Fibroblast of the aortic adventitia (primary cell): Measurements from ENCODE around the gene PPP2R3A. TPM values are rescaled to one million over a fixed set of nuclear protein-coding genes. Genes with fewer than 3 reads are reported as not detected.
A peak's percentile ranks its signal among the peaks of the same experiment; 100 is the strongest.

Experiments
- DNase-seq: peaks from one replicate; pipeline ENCODE4 v3.0.0-alpha.2; 2010; ENCODE audit warnings: low read depth
- H3K4me3 ChIP-seq: 2 replicates; pipeline ENCODE4 v1.5.1; 2011; ENCODE audit warnings: low read depth, mild to moderate bottlenecking, control low read depth, low read length, moderate library complexity
- total RNA-seq: library from RNA; depleted of rRNA; stranded (reverse); fragments of >200 nt; gene quantifications from 2 replicates; pipeline ENCODE4 v1.2.3, GENCODE V29; 2012; ENCODE audit warnings: low replicate concordance
- TF ChIP-seq, protein P1 (sequence below): IDR thresholded peaks from 2 replicates; pipeline ENCODE4 v1.5.1; 2011; ENCODE audit warnings: mild to moderate bottlenecking, low read length, control low read depth, inconsistent platforms; ENCODE audit not compliant: insufficient read depth

PPP2R3A gene
- total RNA-seq, 1 donor: 17.9 TPM

DNA sequence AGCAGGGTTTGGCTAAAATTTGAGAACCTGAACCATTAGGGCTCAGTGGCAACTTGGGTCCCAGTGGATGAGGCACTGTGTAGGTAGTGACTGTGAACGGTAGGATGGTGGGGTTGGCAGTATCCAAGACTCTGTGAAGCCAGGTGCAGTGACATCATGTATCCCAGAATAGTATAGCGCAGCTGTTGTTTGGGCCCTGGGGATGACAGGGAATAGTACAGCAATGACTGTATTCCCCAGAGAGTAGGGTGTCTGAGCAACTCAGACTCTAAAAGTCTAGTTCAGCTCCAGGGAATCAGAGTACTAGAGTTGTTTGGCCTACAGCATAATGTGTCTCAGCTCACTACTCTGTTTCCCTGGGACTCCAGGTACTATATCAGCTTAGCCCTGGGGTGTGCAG, 20.7 kb upstream of the PPP2R3A start:
- no peak overlapping the region for H3K4me3 ChIP-seq
- TF ChIP-seq, protein P1, sequence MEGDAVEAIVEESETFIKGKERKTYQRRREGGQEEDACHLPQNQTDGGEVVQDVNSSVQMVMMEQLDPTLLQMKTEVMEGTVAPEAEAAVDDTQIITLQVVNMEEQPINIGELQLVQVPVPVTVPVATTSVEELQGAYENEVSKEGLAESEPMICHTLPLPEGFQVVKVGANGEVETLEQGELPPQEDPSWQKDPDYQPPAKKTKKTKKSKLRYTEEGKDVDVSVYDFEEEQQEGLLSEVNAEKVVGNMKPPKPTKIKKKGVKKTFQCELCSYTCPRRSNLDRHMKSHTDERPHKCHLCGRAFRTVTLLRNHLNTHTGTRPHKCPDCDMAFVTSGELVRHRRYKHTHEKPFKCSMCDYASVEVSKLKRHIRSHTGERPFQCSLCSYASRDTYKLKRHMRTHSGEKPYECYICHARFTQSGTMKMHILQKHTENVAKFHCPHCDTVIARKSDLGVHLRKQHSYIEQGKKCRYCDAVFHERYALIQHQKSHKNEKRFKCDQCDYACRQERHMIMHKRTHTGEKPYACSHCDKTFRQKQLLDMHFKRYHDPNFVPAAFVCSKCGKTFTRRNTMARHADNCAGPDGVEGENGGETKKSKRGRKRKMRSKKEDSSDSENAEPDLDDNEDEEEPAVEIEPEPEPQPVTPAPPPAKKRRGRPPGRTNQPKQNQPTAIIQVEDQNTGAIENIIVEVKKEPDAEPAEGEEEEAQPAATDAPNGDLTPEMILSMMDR: no peak
- peak; percentile 14 for DNase-seq

DNA sequence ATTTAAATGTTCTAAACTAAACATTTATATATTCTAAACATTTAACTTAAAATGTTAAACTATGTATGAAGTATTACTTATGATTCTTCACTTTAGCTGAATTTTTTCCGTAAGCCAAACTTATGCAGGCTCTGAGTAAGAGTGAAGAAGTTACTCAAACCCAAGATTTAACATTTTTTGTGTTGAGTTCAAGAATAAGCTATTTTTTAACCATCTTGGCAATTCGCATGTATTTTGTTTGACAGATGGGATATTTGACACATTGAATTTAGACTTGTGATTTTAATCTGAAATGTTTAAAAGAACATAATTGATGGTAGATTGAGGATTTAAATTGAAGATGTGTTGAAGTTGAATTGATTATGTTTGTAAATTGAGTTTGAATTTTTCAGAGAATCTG, 14.6 kb upstream of the PPP2R3A start:
- no peak for DNase-seq
- TF ChIP-seq, protein P1: no peak
- no peak overlapping the region for H3K4me3 ChIP-seq

DNA sequence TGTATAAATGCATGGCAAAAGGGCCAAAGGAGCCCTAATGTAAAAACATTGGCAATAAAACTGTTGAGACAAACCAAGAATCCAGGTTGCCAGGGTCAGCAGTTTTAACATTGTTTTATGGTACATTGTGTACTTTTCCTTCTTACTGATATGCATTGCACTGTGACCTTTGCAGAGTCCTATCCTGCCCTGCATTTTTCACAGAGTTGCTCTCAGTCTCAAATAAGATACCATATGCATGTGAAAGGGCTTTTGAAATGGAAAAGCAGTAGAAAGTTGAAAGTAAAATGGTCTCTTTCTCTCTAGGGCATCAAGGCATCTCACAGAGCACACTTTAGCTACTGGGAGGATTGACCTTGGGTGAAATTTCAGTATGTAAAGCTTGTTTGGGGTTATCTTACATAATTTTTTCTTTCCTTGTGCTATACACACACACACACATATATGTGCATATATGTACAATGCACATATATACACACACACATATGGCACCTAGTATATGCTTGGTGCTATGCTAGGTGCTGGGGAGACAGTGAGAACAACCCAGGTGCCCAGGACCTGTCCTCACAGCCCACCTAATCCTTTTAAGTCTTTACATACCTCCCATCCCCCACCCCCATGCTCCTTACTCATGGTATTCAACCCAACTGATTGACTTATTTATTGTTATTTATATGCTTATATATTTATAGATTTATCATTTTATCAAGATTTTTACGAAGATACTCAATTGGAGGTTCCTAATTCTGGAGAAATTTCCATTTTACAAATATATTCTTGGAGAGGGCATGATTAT, 1.2 kb upstream of the PPP2R3A start:
- TF ChIP-seq, protein P1: no peak
- no peak overlapping the region for H3K4me3 ChIP-seq
- DNase-seq: no peak

DNA sequence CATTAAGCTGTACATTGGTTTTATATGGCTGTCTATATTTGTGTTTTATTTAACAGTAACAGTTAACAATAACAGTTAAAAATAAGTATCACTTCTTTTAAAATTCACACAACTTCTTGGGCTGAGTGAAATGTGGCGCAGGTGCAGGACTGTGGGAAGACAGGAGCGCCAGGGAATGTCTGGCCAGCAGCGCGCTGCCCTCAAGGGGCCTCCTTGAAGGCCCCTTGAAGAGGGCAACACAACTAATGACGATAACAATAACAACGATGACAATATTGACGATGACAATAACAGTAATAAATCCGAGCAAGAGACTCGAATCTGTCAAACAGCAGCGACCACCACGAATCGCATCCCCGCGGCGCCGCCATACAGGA, 411 bp upstream of the PPP2R3A start:
- peak overlapping the region; percentile 57 for H3K4me3 ChIP-seq
- TF ChIP-seq, protein P1: no peak
- no peak for DNase-seq

DNA sequence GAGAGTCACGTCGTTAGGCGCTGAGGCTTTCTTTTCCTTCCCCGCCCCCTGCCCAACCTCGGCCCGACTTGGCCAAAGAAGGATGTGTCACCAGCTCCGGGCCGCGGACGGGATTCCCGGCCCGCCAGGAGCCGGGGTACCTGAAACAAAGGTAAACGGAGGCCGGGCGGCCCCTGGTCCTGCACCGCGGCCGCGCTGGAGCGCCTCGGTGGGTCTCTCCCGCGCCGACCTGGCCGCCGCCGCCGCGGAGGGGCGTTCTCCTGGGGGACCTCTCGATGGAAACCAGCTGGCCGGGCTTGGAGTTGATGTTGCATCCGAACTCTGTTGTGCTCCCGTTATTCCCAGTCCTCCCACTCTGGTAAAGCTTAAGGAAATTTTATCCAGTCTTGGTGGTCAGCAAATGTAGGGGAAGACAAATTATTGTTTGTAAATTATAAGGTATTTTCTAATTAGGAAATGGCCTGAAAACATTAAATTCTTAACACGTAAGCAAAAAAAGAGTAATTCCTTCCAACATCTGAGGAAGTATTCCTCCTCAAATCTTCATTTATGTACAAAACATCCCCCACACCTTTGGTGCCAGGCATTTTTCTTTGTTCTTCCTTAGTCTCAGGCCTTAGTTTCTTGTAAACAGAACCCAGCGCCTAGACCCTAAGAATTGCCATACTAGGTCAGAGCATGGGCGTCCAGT, 888 bp downstream of the PPP2R3A start:
- H3K4me3 ChIP-seq: peak overlapping the region; percentile 83
- DNase-seq: peak; percentile 45
- TF ChIP-seq, protein P1: no peak

DNA sequence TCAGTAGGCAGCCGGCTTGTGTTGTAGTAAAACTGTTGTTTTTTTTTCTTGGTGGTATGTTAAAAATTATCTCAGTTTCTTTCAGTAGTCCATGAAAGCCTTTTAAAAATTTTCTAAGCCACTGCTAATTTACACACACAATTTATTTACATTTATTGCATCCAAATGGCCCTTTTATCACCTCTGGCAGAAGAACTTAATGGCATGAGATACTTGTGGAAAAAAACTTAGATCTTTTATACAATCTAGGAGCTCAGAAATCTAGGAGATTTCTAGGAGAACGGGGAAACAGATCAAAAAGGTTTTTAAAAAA, 1.4 kb downstream of the PPP2R3A start:
- DNase-seq: no peak
- TF ChIP-seq, protein P1: no peak
- H3K4me3 ChIP-seq: peak overlapping the region; percentile 83
